Measurements from ENCODE around the gene KLHDC1. TPM values are rescaled to one million over a fixed set of nuclear protein-coding genes. Genes with fewer than 3 reads are reported as not detected.
A peak's percentile ranks its signal among the peaks of the same experiment; 100 is the strongest.

Gene KLHDC1
- total and polyA plus RNA-seq, 9 of the 15 experiments (the other 6 are each of a cell fraction or from before 2014, with no cell fraction given), result 0.08 to 0.41 (median 0.18) TPM

GRCh38 chr14:49691031-49691430, 1.9 kb upstream of the KLHDC1 start:
- peaks cover 3% of the 10 kb centered on the region for H3K9me1 ChIP-seq (ENCODE audit: control insufficient read depth, insufficient read depth, low read length)
- peak overlapping the region; percentile 91 for H3K27ac ChIP-seq (ENCODE audit: extremely low read depth, low read depth, low read length)
- peak overlapping the region; percentile 43 to 88; a peak in 3 of 4 replicates for H3K9ac ChIP-seq (ENCODE audit: insufficient read depth in 1 of 2, low read depth in 2 of 2, low read length in 2 of 2)
- H3K4me1 ChIP-seq (replicated peaks in 1 of 2; ENCODE audit: control insufficient read depth in 2 of 2, insufficient read depth in 2 of 2, low read length in 2 of 2), result peaks cover 14 to 15% of the 10 kb centered on the region in 2 experiments; a peak in 4 of 5 replicates
- peak; percentile 20 for ATAC-seq
- no peaks in the 10 kb centered on the region for H3K27me3 ChIP-seq (ENCODE audit: control insufficient read depth in 2 of 2, insufficient read depth in 2 of 2, low read length in 2 of 2)
- peaks cover 19% of the 10 kb centered on the region for H3K79me2 ChIP-seq (ENCODE audit: control insufficient read depth, insufficient read depth, low read length)
- POLR2A ChIA-PET, result interaction anchor here (0.6 to 0.9 kb wide), 2 partner anchors 71 to 163 kb away, joined by 3 read pairs; partner anchors contain the start of genes MGAT2 and RPL36AL
- peak overlapping the region; percentile 93 for H2AFZ ChIP-seq (ENCODE audit: low read depth, low read length)
- H3K4me3 ChIP-seq, result peak overlapping the region; percentile 65; the same call in 1 of the 2 replicates
- in situ Hi-C loops (cut with MboI), result no loop called here
- no peaks in the 10 kb centered on the region for H3K36me3 ChIP-seq (ENCODE audit: control insufficient read depth, insufficient read depth, low read length)
- intact Hi-C loops (cut with micrococcal nuclease), result loop anchor here (2.0 kb wide), 1 partner anchor 78 kb away; the partner anchor contains the start of gene KLHDC2
- peak; percentile 51 for FAIRE-seq
- BruUV-seq (replicated peaks), result no TSS peak
- CTCF ChIA-PET (ENCODE audit: low intra/inter-chr PET ratio), result no interaction called here
- WGBS (ENCODE audit: insufficient coverage, low coverage, missing lambda C conversion rate), result 2% methylated on average over 4 of the region's 4 CpGs
- H4K20me1 ChIP-seq (replicated peaks; ENCODE audit: control insufficient read depth, insufficient read depth, low read length), result no peaks in the 10 kb centered on the region
- no peaks in the 10 kb centered on the region for H3K9me3 ChIP-seq (replicated peaks; ENCODE audit: control insufficient read depth, insufficient read depth, low read depth, low read length)
- H3K4me2 ChIP-seq (ENCODE audit: insufficient read depth, low read length), result peak overlapping the region; percentile 91
- DNase-seq (ENCODE audit: extremely low read depth in 1 of 4, low spot score in 3 of 4), result peak; percentile 32 to 65 (median 32)
- TF ChIP-seq HMBOX1 (IDR thresholded peaks at IDR 0.05), result peak; percentile 56
- TF ChIP-seq PHB2 (IDR thresholded peaks at IDR 0.05; ENCODE audit: low read depth), result no peak
- TF ChIP-seq SUPT5H (IDR thresholded peaks at IDR 0.05), result no peak
- TF ChIP-seq ZNF316 (IDR thresholded peaks at IDR 0.05), result peak; percentile 80
- no peak for TF ChIP-seq TCF15 (CRISPR knock-in tag; IDR thresholded peaks at IDR 0.05)
- no peak for TF ChIP-seq ZNF324 (CRISPR knock-in tag; IDR thresholded peaks at IDR 0.05)
- peak; percentile 28; the same call in 1 of the 2 replicates for TF ChIP-seq C11orf30 (IDR thresholded peaks at IDR 0.05; ENCODE audit: low read depth)
- TF ChIP-seq NUFIP1 (IDR thresholded peaks at IDR 0.05; ENCODE audit: partially characterized antibody), result no peak
- 0 out of 2 replicates have a peak, but pooled peaks have one; percentile 23 for TF ChIP-seq EHMT2 (IDR thresholded peaks at IDR 0.05)
- TF ChIP-seq HMG20A (CRISPR knock-in tag; conservative IDR thresholded peaks at IDR 0.05), result no peak
- no peak for TF ChIP-seq RFX5 (IDR thresholded peaks at IDR 0.05; ENCODE audit: low read depth, low read length)
- no peak for TF ChIP-seq ID3 (CRISPR knock-in tag; IDR thresholded peaks at IDR 0.05)
- TF ChIP-seq ID3 (tag; IDR thresholded peaks at IDR 0.05), result no peak
- no peak for TF ChIP-seq SP1 (CRISPR knock-in tag; IDR thresholded peaks at IDR 0.05)
- no peak for TF ChIP-seq MAFG (tag; conservative IDR thresholded peaks at IDR 0.05)
- 0 out of 4 replicates have a peak, but pooled peaks of 1 of the 2 experiments have one; percentile 8 for TF ChIP-seq MNT (conservative IDR thresholded peaks at IDR 0.05)
- TF ChIP-seq ZNF696 (CRISPR knock-in tag; conservative IDR thresholded peaks at IDR 0.05), result no peak
- no peak for TF ChIP-seq ZNF224 (CRISPR knock-in tag; IDR thresholded peaks at IDR 0.05)
- TF ChIP-seq RFX1 (IDR thresholded peaks at IDR 0.05), result no peak
- TF ChIP-seq CBFB (CRISPR knock-in tag; IDR thresholded peaks at IDR 0.05), result no peak
- TF ChIP-seq PTTG1 (tag; IDR thresholded peaks at IDR 0.05; ENCODE audit: low read depth), result no peak
- no peak for TF ChIP-seq CGGBP1 (CRISPR knock-in tag; IDR thresholded peaks at IDR 0.05)
- 0 out of 2 replicates have a peak, but pooled peaks have one; percentile 38 for TF ChIP-seq POLR2A (conservative IDR thresholded peaks at IDR 0.05)

Data from K562 (cell line).